Middle frontal gyrus (tissue), 1 donor: ENCODE results near the gene HDAC2.
"Not testable (repeated sequence)": the region's sequence is repeated elsewhere in the genome, so short reads cannot be mapped to it uniquely, and the experiment has no call there.

ENCODE experiments used
- DNase-seq: peaks from one replicate; pipeline ENCODE4 v3.0.0-alpha.2; 2015; ENCODE audit warnings: low spot score; ENCODE audit errors: extremely low spot score

Gene HDAC2

DNA sequence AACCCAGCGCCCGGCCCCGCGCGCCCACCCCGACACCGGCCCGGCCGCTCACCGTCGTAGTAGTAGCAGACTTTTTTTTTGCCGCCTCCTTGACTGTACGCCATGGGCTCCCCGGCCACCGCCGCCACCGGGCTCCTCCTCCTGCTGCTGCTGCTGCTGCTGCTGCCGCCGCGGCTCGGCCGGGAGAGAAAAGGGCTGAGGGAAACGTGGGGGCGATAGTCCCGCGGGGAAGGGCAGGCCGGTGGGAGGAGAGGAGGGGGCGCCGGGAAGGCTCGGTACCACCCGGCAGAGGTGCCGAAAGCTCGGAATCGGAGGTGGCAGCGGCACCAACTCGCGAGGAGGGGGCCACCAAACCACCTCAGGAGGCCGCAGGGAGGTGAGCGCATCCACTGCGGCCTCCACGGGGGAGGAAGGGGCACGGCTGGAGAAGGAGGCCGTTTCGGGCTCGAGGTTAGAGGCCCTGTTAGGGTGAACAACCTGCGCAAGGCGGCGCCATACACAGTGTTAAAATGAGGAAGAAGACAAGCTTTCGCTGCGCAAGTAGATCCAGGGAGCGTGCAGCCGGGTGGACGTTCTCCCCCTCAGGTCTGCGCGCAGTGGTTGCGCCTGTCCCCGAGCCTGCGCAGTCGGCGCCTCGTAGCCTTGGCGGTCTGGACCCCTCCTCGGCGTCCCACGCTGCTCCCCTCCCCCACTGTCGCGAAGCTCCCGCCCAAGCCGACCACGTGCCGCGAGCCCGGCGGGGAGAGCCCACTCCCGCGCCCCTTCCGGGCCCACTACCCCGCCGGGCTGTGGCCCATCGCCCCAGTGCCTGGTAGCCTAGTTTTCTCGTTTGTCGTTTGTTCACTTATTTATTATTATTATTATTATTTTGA, at the start of gene HDAC2:
HDAC2 (minus strand) TSS at position 344 of the 872 bp plus-strand sequence; CDS start at position 104, 240 bp downstream.
- DNase-seq = peak; percentile 53

DNA sequence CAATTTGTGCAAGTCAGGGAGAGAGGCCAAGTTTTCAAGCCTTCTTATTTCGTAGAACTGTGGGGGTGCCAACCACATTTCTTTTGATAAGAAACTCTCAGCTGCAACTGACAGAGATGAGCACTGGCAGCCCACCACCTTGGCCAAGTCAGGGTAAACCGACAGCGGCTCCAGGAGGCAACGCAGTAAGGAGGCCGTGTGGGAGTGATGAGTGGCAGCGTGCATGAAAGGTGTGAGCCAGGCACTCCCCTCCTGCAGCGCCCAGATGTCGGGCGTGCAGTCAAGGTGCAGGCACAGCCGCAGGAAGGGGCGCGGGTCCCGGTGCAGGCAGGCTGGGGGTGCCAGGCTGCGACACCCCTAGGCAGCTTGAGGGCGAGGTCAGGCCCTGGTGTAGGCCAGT, 49.2 kb upstream of the HDAC2 start:
- DNase-seq = no peak

GRCh38 chr6:114017146-114017545, 46.2 kb upstream of the HDAC2 start:
- not testable (repeated sequence) for DNase-seq

- not testable (repeated sequence) for DNase-seq
Measured at GRCh38 chr6:114014106-114014505, 43.2 kb upstream of the HDAC2 start.

- DNase-seq = not testable (repeated sequence)
Measured at GRCh38 chr6:114011486-114011885, 40.5 kb upstream of the HDAC2 start.

DNA sequence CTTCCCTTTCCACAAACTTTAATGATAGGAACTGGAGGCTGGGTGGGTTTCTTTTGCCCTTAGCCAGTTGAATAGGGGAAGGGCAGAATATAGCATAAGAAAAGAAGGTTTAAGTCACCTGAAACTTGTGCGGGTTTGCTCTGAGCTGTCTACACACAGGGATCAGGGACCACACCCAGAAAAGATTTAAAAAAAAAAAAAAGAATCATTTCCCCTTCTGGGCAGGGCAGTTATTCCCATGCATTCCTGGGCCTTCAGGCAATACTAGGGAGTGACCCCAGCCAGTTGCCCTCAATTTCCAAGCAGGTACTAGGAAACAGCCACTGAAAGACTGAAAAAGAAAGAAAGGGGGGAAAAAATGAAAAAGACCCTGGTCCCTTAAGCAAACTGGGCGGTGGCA, 39.6 kb upstream of the HDAC2 start:
- no peak for DNase-seq

DNA sequence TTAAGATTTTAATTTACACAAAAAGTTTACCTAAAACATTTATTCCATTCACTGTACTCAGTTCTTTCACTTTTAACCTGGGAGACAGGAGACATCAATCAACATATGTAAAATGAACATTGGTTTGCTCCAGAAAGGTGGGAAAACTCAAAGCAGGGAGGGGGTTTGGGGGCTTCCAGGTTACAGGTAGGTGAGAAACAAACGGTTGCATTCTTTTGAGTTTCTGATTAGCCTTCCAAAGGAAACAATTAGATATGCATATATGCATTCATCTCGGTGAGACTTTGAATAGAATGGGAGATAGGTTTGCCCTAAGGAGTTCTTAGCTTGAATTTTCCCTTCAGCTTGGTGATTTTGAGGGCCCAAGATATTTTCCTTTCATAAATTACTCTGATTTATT, 38.2 kb upstream of the HDAC2 start:
- DNase-seq = no peak

DNA sequence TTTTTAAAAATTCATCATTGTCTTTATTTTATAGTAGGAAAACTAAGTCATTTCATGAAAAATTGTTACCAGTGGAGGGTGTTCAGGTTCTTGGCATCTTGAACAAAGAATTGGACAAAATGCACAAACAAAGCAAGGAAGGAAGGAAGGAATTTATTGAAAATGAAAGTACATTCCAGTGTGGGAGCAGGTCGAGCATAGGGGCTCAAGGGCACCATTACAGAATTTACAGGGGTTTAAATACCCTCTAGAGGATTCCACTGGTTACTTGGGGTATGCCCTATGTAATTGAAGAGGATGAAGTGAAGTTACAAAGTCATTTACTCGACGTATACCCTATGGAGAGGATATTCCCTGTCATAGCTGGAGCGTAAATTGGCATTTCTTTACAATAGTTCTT, 37.4 kb upstream of the HDAC2 start:
- DNase-seq = no peak

- no peak for DNase-seq
Measured at GRCh38 chr6:114007516-114007915, 36.6 kb upstream of the HDAC2 start.

DNA sequence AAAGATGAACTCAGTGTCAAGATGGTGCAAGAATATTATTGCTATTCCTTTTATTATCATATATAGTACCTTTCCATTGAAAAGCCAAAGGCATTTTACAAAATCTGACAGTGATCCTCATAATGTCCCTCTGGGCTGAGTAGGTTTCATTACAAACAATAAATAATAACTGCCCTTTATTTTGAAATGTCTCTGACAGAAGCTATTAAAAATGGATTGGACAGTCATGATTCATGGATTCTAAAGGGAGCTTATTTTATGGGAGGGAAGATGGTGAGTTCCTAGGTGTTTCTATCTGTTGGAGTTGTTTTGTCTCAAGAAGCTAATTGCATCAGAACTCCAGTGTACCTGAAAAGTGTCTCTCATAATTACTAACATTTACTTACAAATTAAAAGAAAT, 30.4 kb upstream of the HDAC2 start:
- no peak for DNase-seq

DNA sequence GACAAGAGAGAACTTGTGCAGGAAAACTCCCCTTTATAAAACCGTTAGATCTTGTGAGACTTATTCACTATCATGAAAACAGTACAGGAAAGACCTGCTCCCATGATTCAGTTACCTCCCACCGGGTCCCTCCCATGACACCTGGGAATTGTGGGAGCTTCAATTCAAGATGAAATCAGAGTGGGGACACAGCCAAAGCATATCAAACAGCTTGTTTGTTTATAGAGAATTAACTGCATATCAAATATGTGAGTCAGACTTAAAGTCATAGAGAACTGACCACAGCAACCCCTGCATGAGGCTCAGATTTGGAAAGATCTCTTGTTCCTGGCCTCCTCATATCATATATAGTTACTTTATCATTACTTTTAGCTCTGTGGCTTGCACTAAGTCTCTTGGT, 29.1 kb upstream of the HDAC2 start:
- DNase-seq = no peak

DNA sequence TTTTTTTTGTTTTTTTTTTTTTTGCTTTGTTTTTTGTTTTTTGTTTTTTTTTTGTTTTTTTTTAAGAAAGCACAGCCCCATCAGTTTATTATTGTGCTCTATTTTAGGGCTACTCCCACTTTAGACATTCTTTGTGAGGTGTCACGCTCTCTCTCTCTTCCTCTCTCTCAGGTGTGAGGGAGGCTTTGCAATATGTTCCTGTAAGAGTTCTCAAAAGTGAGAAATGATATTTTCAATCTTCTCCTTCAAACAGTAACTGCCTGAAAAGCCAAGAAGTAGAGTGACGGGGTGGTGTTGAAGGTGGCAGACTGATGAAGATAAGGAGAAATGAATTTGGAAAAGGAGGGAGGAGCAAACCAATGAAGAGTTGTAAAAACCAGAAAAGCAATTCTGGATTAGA, 28.3 kb upstream of the HDAC2 start:
- no peak for DNase-seq

DNA sequence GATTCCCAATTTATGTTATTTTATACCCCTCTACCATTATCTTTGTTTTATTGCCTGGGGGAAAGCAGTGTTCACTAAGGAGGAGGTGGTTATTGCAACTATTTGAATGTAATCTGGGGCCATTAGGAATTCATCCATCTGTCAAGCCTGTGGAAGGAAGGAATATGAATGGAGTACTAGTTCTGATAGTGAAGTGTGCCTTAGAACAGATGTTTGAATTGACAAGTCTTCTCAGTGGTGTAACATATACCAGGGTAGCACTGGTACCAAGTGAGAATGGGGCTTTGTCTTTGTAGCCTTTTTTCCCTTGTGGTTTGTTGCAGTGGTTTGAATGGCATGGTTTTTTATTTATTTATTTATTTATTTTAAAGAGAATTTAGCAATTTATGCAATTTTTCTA, 27.9 kb upstream of the HDAC2 start:
- DNase-seq = peak; percentile 41

DNA sequence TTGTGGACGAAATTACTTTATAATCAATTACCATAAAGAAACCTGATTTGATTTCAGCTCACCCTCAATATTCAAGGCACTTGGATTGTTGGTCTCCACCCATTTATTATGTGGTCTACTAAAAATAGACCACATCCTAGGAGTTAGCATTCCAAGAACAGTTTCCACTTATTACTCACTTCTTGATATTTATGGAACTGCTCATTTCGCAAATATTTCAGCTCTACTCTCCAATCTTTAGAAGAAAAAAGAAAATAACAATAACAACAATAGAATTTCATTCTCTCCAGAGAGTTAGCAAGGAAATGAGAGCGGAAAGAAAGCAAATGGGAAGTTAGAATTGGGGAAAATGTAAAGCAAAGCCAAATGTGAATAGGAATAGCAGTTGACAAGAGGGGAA, 26.2 kb upstream of the HDAC2 start:
- DNase-seq = no peak

- peak; percentile 85 for DNase-seq
Measured at GRCh38 chr6:113995634-113996033, 24.7 kb upstream of the HDAC2 start.

- peak; percentile 69 for DNase-seq
Measured at GRCh38 chr6:113994934-113995342, 24.0 kb upstream of the HDAC2 start.

- no peak for DNase-seq
Measured at GRCh38 chr6:113989675-113990074, 18.7 kb upstream of the HDAC2 start.

DNA sequence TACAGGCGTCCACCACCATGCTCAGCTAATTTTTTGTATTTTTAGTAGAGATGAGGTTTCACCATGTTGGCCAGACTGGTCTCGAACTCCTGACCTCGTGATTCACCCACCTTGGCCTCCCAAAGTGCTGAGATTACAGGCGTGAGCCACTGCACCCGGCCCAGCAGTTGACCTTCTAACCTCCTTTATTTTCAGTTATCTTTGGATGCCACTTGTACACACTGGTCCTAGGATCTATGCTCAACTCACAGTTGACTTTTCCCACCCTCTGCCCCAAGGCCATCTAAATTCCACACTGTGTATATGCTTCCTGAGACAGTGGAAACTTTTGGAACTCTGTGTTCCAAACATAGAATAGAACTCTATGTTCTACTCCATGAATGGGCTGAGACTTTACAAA, 11.7 kb upstream of the HDAC2 start:
- not testable (repeated sequence) for DNase-seq

- DNase-seq = no peak
Measured at GRCh38 chr6:113982055-113982550, 11.2 kb upstream of the HDAC2 start.

DNA sequence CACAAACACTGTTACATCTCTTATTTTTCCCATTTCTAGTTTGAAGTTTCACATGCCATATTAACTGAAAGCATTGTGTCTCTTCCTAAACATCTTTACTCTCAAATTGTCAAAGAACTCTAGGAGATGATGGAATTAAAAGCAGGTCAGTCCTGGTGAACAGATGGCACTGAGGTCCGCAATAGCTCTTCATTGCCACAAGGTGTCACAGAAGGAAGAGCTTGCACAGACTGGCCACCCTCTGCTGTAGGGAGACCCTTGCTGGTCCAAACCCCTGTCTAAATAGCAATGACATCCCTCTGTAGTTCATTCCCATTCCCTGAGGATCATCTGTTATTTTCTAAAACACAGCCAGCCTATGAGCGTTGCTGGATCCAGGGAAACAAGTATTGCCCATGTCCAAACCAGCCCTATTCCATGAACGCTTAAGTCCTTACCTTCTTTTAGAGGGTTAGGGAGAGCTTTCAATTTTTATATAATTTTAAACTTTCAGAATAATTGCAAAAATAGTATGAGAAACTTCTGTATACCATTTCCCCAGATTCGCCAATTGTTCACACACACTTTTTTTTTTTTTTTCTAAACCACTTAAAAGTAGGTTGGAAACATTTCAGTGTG, 10.1 kb upstream of the HDAC2 start:
- DNase-seq = no peak

DNA sequence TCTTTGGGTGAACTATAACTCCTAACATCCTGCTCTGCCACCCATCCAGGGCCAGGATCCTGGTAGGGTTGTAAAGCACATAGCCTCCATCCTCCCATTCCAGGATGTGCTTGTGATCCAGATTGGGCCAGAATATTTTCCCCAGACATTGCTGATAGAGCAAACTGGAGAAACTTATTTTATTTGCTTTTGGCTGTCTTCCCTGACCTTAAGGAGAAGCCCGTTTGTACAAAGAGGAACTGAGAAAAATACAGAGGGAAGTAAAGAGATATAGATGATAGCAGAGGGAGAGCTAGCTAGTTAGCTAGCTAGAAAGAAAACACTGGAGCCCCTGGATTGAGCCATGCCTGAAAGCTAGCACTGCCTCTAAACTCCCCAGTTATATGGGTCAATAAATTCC, 9.0 kb upstream of the HDAC2 start:
- DNase-seq = no peak

- DNase-seq = no peak
Measured at GRCh38 chr6:113978084-113978675, 7.2 kb upstream of the HDAC2 start.
